Psoas muscle (tissue), 8 donors: ENCODE measurements around the gene ROPN1B. TPM values are rescaled to one million over a fixed set of nuclear protein-coding genes. Genes with fewer than 3 reads are reported as not detected.

Experiments used
- ATAC-seq, 4 donors: fragments of 200-7000 bp; cut with Tn5 transposase; one replicate each; pipeline ENCODE4 v1.9.1; 2020; ENCODE audit warnings: moderate library complexity in 3 of 4, mild to moderate bottlenecking in 2 of 4
- DNase-seq, 2 donors: peaks; one replicate each; pipeline ENCODE4 v3.0.0-alpha.2; 2020
- H3K27ac ChIP-seq: fragments of 200-600 bp; one replicate; pipeline ENCODE4 v1.8.0; 2022
- H3K27me3 ChIP-seq, 3 donors: fragments of 200-600 bp in 1 of 3; one replicate each; pipeline versions ENCODE4 v1.6.1 to v1.8.0; 2013 to 2022; ENCODE audit warnings: low read length in 2 of 3, mild to moderate bottlenecking in 2 of 3, moderate library complexity in 1 of 3; ENCODE audit not compliant: insufficient read depth in 3 of 3
- H3K36me3 ChIP-seq, 2 donors: fragments of 200-600 bp in 1 of 2; one replicate each; pipeline versions ENCODE4 v1.6.1 to v1.8.0; 2013 to 2022; ENCODE audit warnings: low read depth in 1 of 2, mild to moderate bottlenecking in 1 of 2, moderate library complexity in 1 of 2; ENCODE audit not compliant: insufficient read depth in 1 of 2
- H3K4me1 ChIP-seq: fragments of 200-600 bp; one replicate; pipeline ENCODE4 v1.8.0; 2022
- H3K4me3 ChIP-seq: fragments of 200-600 bp; one replicate; pipeline ENCODE4 v1.8.0; 2022; ENCODE audit warnings: mild to moderate bottlenecking
- H3K9me3 ChIP-seq: fragments of 200-600 bp; one replicate; pipeline ENCODE4 v1.8.0; 2022
- CTCF ChIP-seq: fragments of 200-600 bp; IDR thresholded peaks from one replicate; pipeline ENCODE4 v1.8.0; 2022; ENCODE audit warnings: antibody characterized with exemption
- WGBS, 3 donors: extraction: QIAGEN DNeasy Blood & Tissue Kit; methylation state at CpG; one replicate each; pipeline versions ENCODE4 v1.1.6 to v1.1.7; 2013; 5-methylcytosine and 5-hydroxymethylcytosine counted together
- intact Hi-C, 2 donors: fragments of 100-400 bp; cut with DNase I; formaldehyde crosslinking; loops; one replicate each; pipeline versions ENCODE4 v1.11.0 to v1.14.2; 2022
- polyA plus RNA-seq, 3 donors: library from polyadenylated mRNA; stranded (reverse); fragments of 200-250 nt; gene quantifications; one replicate each; pipeline ENCODE4 v1.2.3, GENCODE V29; 2013
- total RNA-seq, 4 donors: library from RNA; stranded (reverse); fragmentation: NEBNext Ultra II Directional in 2 of 4; extraction: Animal tissue kit (Norgen Biotek cat#: 25700) in 2 of 4; gene quantifications; one replicate each; pipeline versions ENCODE4 v1.2.1 to v1.2.4, GENCODE V29; 2021 to 2023
- donor health status: healthy with polysubstance abuse.
- donor health status: DM: no; HTN: no; CAD: no; lungs with moderate emphysema.
- donor health status: Bipolar disorder and iron deficiency.
- donor health status: healthy.
- donor health status: DM: yes; HTN: yes; CAD: no.
- donor health status: DM: no; HTN: no; CAD: no.
- donor health status: DM: no; HTN: no; CAD: no.
- donor health status: DM: yes; HTN: yes; CAD: no.

Gene ROPN1B
- total and polyA plus RNA-seq, 7 donors: 0.13 to 0.46 (median 0.36) TPM; not detected in 2

- Histone ChIP-seq H3K9me3 (no peaks in the 10 kb centered on the region), H3K27ac (no peak overlapping the region), H3K4me3 (no peak overlapping the region), H3K27me3 (no peaks in the 10 kb centered on the region), H3K36me3 (peaks cover 0 to 63% of the 10 kb centered on the region in 2 donors), H3K4me1 (no peaks in the 10 kb centered on the region)
- ATAC-seq (no peak), DNase-seq (no peak)
- WGBS, 3 donors: 65 to 70% (median 69%) methylated on average over 4 of the region's 4 CpGs
- intact Hi-C loops: no loop called here
- TF ChIP-seq CTCF: no peak
These were observed 45.3 kb downstream of the ROPN1B start for GRCh38 chr3:126014252-126014651.

- ATAC-seq: no peak
- no peak overlapping the region for H3K27ac ChIP-seq
- WGBS, 3 donors: 71 to 86% (median 84%) methylated on average over 10 of the region's 10 CpGs
- H3K27me3 ChIP-seq: no peaks in the 10 kb centered on the region
- no peak overlapping the region for H3K4me3 ChIP-seq
- peaks cover 0 to 62% of the 10 kb centered on the region in 2 donors for H3K36me3 ChIP-seq
- intact Hi-C loops: no loop called here
- no peak for TF ChIP-seq CTCF
- peak in 1 of 2 donors; percentile 23 for DNase-seq
- H3K4me1 ChIP-seq: no peaks in the 10 kb centered on the region
- H3K9me3 ChIP-seq: no peaks in the 10 kb centered on the region
These were observed 46.1 kb downstream of the ROPN1B start for GRCh38 chr3:126015075-126015474.

DNA sequence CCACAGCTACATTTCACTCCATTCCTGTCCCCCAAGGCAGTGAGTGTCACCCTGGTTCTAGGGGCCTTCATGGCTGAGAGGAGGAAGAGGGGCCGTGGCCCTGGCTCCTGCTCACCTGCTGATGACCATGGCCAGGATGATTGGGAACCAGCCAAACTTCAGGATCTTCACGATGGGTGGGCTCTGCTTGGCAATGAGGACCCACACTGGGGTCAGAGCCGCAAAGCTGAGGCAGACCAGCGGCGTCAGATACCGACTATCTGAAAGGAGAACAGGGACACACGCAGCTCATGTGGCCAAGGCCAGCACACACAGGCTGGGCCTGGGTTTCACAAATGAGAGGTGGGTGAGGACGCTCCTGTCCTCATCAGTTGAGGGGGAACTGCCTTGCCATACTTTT lies 47.6 kb downstream of the ROPN1B start:
- no peak for TF ChIP-seq CTCF
- Histone ChIP-seq H3K36me3 (peaks cover 0 to 48% of the 10 kb centered on the region in 2 donors), H3K9me3 (no peaks in the 10 kb centered on the region), H3K4me1 (no peaks in the 10 kb centered on the region), H3K27ac (no peak overlapping the region), H3K4me3 (no peak overlapping the region), H3K27me3 (no peaks in the 10 kb centered on the region)
- no peak for ATAC-seq
- WGBS, 3 donors: 94 to 98% (median 97%) methylated on average over 8 of the region's 8 CpGs
- intact Hi-C loops: no loop called here
- DNase-seq: no peak

DNA sequence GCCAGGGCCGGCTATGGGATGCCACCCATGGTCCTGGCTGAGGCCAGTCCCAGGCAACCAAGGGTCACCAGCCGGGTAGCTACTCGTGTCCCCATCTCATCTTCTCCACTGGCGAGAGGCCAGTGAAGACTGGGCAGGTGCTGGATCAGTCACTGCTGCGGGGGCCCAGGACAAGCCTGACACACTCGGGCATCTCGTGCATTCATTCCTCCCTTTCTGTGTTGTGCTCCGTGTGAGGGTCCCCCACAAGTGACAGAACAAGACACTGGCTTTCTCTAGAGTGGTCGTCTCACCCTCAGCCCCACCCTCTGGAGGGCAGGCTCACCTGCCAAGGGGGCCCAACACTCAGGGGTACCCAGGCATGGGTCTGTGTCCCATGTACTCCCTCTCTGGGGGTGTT lies 48.4 kb downstream of the ROPN1B start:
- no peak overlapping the region for H3K4me3 ChIP-seq
- intact Hi-C loops: no loop called here
- H3K27me3 ChIP-seq: no peaks in the 10 kb centered on the region
- no peak for TF ChIP-seq CTCF
- no peaks in the 10 kb centered on the region for H3K9me3 ChIP-seq
- peaks cover 0 to 48% of the 10 kb centered on the region in 2 donors for H3K36me3 ChIP-seq
- WGBS, 3 donors: 26 to 58% (median 50%) methylated on average over 9 of the region's 9 CpGs
- peak; percentile 41 to 80 (median 70) for ATAC-seq
- DNase-seq: no peak
- H3K27ac ChIP-seq: no peak overlapping the region
- H3K4me1 ChIP-seq: no peaks in the 10 kb centered on the region

GRCh38 chr3:126018545-126018944 lies 49.6 kb downstream of the ROPN1B start:
- ATAC-seq (no peak), DNase-seq (no peak)
- Histone ChIP-seq H3K9me3 (no peaks in the 10 kb centered on the region), H3K27me3 (no peaks in the 10 kb centered on the region), H3K36me3 (peaks cover 0 to 49% of the 10 kb centered on the region in 2 donors), H3K4me3 (no peak overlapping the region), H3K4me1 (no peaks in the 10 kb centered on the region), H3K27ac (no peak overlapping the region)
- WGBS, 3 donors: 65 to 84% (median 83%) methylated on average over 1 of the region's 1 CpG
- intact Hi-C loops: no loop called here
- TF ChIP-seq CTCF: no peak
